T-helper 1 cell treated with Interleukin-12 subunit alpha and Interleukin-12 subunit beta and Interleukin-4 antibody, amounts not matched to agents 30 μg/mL and 1 μg/mL, for 36 hours (primary cell): Measurements from ENCODE around the gene BTG1.
"Not testable (repeated sequence)": the region's sequence is repeated elsewhere in the genome, so short reads cannot be mapped to it uniquely, and the experiment has no call there.

ENCODE experiments used
- H3K27ac Mint-ChIP-seq: one replicate; pipeline ENCODE4 v1.8.0; 2021; ENCODE audit warnings: mild to moderate bottlenecking, mixed read lengths
- H3K27me3 Mint-ChIP-seq: one replicate; pipeline ENCODE4 v1.8.0; 2021; ENCODE audit warnings: low read depth, mixed read lengths
- H3K36me3 Mint-ChIP-seq: one replicate; pipeline ENCODE4 v1.8.0; 2021; ENCODE audit warnings: low read depth, mixed read lengths
- H3K4me1 Mint-ChIP-seq: one replicate; pipeline ENCODE4 v1.8.0; 2021; ENCODE audit warnings: low read depth, mixed read lengths
- H3K4me3 Mint-ChIP-seq: one replicate; pipeline ENCODE4 v1.8.0; 2021; ENCODE audit warnings: mild to moderate bottlenecking, moderate library complexity, mixed read lengths
- H3K9me3 Mint-ChIP-seq: one replicate; pipeline ENCODE4 v1.8.0; 2021; ENCODE audit warnings: mixed read lengths

The BTG1 gene

GRCh38 chr12:92108651-92109050 is 37.0 kb downstream of the BTG1 start:
- H3K4me3 Mint-ChIP-seq = no peak overlapping the region
- H3K4me1 Mint-ChIP-seq = peaks cover 45% of the 10 kb centered on the region
- H3K27ac Mint-ChIP-seq = no peak overlapping the region
- no peaks in the 10 kb centered on the region for H3K9me3 Mint-ChIP-seq
- H3K27me3 Mint-ChIP-seq = no peaks in the 10 kb centered on the region
- peaks cover 9% of the 10 kb centered on the region for H3K36me3 Mint-ChIP-seq

- no peak overlapping the region for H3K4me3 Mint-ChIP-seq
- H3K4me1 Mint-ChIP-seq = peaks cover 42% of the 10 kb centered on the region
- no peaks in the 10 kb centered on the region for H3K27me3 Mint-ChIP-seq
- no peaks in the 10 kb centered on the region for H3K9me3 Mint-ChIP-seq
- H3K36me3 Mint-ChIP-seq = peaks cover 9% of the 10 kb centered on the region
- no peak overlapping the region for H3K27ac Mint-ChIP-seq
These were observed 38.0 kb downstream of the BTG1 start for GRCh38 chr12:92107621-92108131.

GRCh38 chr12:92107094-92107493 is 38.6 kb downstream of the BTG1 start:
- Mint-ChIP-seq H3K27ac (no peak overlapping the region), H3K4me3 (no peak overlapping the region)

GRCh38 chr12:92105676-92106075 is 40.0 kb downstream of the BTG1 start:
- no peak overlapping the region for H3K27ac Mint-ChIP-seq
- no peaks in the 10 kb centered on the region for H3K27me3 Mint-ChIP-seq
- H3K4me1 Mint-ChIP-seq = peaks cover 31% of the 10 kb centered on the region
- H3K9me3 Mint-ChIP-seq = peaks cover 2% of the 10 kb centered on the region
- peaks cover 9% of the 10 kb centered on the region for H3K36me3 Mint-ChIP-seq
- no peak overlapping the region for H3K4me3 Mint-ChIP-seq

More at GRCh38 chr12:92107094-92107493, 38.6 kb downstream of the BTG1 start:
- H3K4me1 Mint-ChIP-seq = peaks cover 40% of the 10 kb centered on the region
- no peaks in the 10 kb centered on the region for H3K27me3 Mint-ChIP-seq
- no peaks in the 10 kb centered on the region for H3K9me3 Mint-ChIP-seq
- H3K36me3 Mint-ChIP-seq = peaks cover 9% of the 10 kb centered on the region

GRCh38 chr12:92105110-92105509 is 40.5 kb downstream of the BTG1 start:
- Mint-ChIP-seq H3K9me3 (peaks cover 8% of the 10 kb centered on the region), H3K27me3 (no peaks in the 10 kb centered on the region), H3K4me3 (no peak overlapping the region), H3K27ac (no peak overlapping the region), H3K36me3 (peaks cover 10% of the 10 kb centered on the region), H3K4me1 (peaks cover 27% of the 10 kb centered on the region)

- H3K4me1 Mint-ChIP-seq = peaks cover 23% of the 10 kb centered on the region
- H3K4me3 Mint-ChIP-seq = no peak overlapping the region
- H3K27ac Mint-ChIP-seq = no peak overlapping the region
- peaks cover 17% of the 10 kb centered on the region for H3K9me3 Mint-ChIP-seq
- H3K36me3 Mint-ChIP-seq = peaks cover 14% of the 10 kb centered on the region
- no peaks in the 10 kb centered on the region for H3K27me3 Mint-ChIP-seq
These were observed 43.0 kb downstream of the BTG1 start for GRCh38 chr12:92102606-92103005.

- no peak overlapping the region for H3K4me3 Mint-ChIP-seq
- peaks cover 10% of the 10 kb centered on the region for H3K36me3 Mint-ChIP-seq
- H3K4me1 Mint-ChIP-seq = peaks cover 8% of the 10 kb centered on the region
- no peaks in the 10 kb centered on the region for H3K27me3 Mint-ChIP-seq
- H3K27ac Mint-ChIP-seq = no peak overlapping the region
- peaks cover 17% of the 10 kb centered on the region for H3K9me3 Mint-ChIP-seq
These were observed 46.9 kb downstream of the BTG1 start for GRCh38 chr12:92098594-92099380.

- H3K36me3 Mint-ChIP-seq = peaks cover 8% of the 10 kb centered on the region
- peaks cover 17% of the 10 kb centered on the region for H3K9me3 Mint-ChIP-seq
- H3K4me1 Mint-ChIP-seq = peaks cover 8% of the 10 kb centered on the region
- no peak overlapping the region for H3K4me3 Mint-ChIP-seq
- H3K27me3 Mint-ChIP-seq = no peaks in the 10 kb centered on the region
- no peak overlapping the region for H3K27ac Mint-ChIP-seq
These were observed 49.1 kb downstream of the BTG1 start for GRCh38 chr12:92096346-92097136.

GRCh38 chr12:92094751-92095161 is 50.9 kb downstream of the BTG1 start:
- no peak overlapping the region for H3K4me3 Mint-ChIP-seq
- H3K27me3 Mint-ChIP-seq = no peaks in the 10 kb centered on the region
- no peak overlapping the region for H3K27ac Mint-ChIP-seq
- H3K9me3 Mint-ChIP-seq = peaks cover 5% of the 10 kb centered on the region
- H3K36me3 Mint-ChIP-seq = peaks cover 2% of the 10 kb centered on the region
- H3K4me1 Mint-ChIP-seq = peaks cover 8% of the 10 kb centered on the region

- not testable (repeated sequence) for H3K27ac Mint-ChIP-seq, H3K9me3 Mint-ChIP-seq, H3K4me3 Mint-ChIP-seq, H3K36me3 Mint-ChIP-seq, H3K4me1 Mint-ChIP-seq, H3K27me3 Mint-ChIP-seq
These were observed 51.3 kb downstream of the BTG1 start for GRCh38 chr12:92094301-92094700.
